Mucosa of rectum (tissue), 2 donors: Measurements from ENCODE around the gene RNF5.

Experiments
- H3K27ac ChIP-seq, 2 donors: one replicate each; pipeline ENCODE4 v1.7.0; 2013; ENCODE audit warnings: inconsistent platforms in 2 of 2, low read depth in 2 of 2, low read length in 2 of 2
- H3K27me3 ChIP-seq, 2 donors: one replicate each; pipeline ENCODE4 v1.7.0; 2013; ENCODE audit warnings: low read length in 2 of 2; ENCODE audit not compliant: control insufficient read depth in 2 of 2, insufficient read depth in 2 of 2
- H3K36me3 ChIP-seq, 2 donors: one replicate each; pipeline ENCODE4 v1.7.0; 2013; ENCODE audit warnings: low read length in 2 of 2; ENCODE audit not compliant: control insufficient read depth in 2 of 2, insufficient read depth in 2 of 2
- H3K4me1 ChIP-seq, 2 donors: one replicate each; pipeline ENCODE4 v1.7.0; 2013; ENCODE audit warnings: low read length in 2 of 2, mild to moderate bottlenecking in 1 of 2; ENCODE audit not compliant: control insufficient read depth in 2 of 2, insufficient read depth in 2 of 2
- H3K4me3 ChIP-seq, 2 donors: one replicate each; pipeline ENCODE4 v1.7.0; 2013; ENCODE audit warnings: low read length in 2 of 2
- H3K9ac ChIP-seq, 2 donors: one replicate each; pipeline ENCODE4 v1.7.0; 2013; ENCODE audit warnings: low read length in 2 of 2, low read depth in 1 of 2, mild to moderate bottlenecking in 1 of 2
- H3K9me3 ChIP-seq, 2 donors: one replicate each; pipeline ENCODE4 v1.7.0; 2013; ENCODE audit warnings: low read length in 2 of 2; ENCODE audit not compliant: control insufficient read depth in 2 of 2
- donor health status: healthy.
- donor health status: Normal muscosa, but diverticular disease.

RNF5 gene

DNA sequence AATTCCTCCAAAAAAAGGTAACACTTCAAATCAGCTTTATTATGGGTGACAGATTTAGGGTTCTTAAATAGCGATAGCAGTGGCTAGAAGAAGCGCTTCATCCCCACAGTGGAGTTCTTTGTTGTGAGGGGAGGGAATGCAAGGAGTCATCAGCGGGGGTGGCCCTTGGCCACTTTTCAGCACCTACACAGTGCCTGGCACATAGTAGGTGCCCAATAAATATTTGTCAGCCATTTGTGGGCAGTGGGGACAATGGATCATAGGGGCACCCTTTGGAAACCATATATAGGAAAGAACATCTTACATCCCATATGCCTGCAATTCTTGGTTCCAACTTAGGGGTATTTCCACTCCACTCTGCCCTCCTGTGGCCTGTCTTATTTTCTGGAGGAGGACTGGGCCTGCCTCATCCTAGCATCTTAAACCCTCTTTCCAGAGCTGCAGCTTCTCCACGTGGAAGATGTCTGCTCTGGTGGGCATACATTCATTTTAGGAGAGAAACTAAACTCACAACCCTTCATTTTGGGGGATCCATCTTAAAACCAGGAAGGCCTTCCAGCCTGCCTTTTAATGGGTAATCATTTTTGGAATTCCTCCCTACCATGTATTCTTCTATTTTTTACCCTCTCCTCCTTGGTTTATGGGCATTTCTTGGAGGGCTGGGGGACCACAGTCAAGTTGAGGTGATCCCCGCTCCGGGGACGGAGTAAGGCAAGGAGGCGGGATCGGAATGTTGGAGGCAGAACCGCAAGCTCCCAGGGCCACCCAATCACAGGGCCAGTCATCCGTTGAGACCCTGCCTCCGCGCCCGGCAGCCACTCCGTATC, 16.8 kb downstream of the RNF5 start:
- Histone ChIP-seq H3K4me3 (peak overlapping the region; percentile 63 to 85), H3K9me3 (no peaks in the 10 kb centered on the region), H3K4me1 (peaks cover 34 to 39% of the 10 kb centered on the region in 2 donors), H3K9ac (peak overlapping the region; percentile 79 to 85), H3K27me3 (no peaks in the 10 kb centered on the region), H3K27ac (peak overlapping the region; percentile 93 to 100), H3K36me3 (no peaks in the 10 kb centered on the region)

GRCh38 chr6:32195652-32195901, 17.4 kb downstream of the RNF5 start:
- Histone ChIP-seq H3K9ac (peak overlapping the region; percentile 85 to 100), H3K4me1 (peaks cover 34% of the 10 kb centered on the region in 2 donors), H3K27me3 (no peaks in the 10 kb centered on the region), H3K9me3 (no peaks in the 10 kb centered on the region), H3K27ac (peak overlapping the region; percentile 100), H3K36me3 (no peaks in the 10 kb centered on the region), H3K4me3 (peak overlapping the region in 1 of 2 donors; percentile 98)

GRCh38 chr6:32195902-32196681, 17.9 kb downstream of the RNF5 start:
- Histone ChIP-seq H3K27me3 (no peaks in the 10 kb centered on the region), H3K4me3 (peak overlapping the region; percentile 98), H3K9me3 (no peaks in the 10 kb centered on the region), H3K9ac (peak overlapping the region; percentile 100), H3K27ac (peak overlapping the region; percentile 100), H3K36me3 (no peaks in the 10 kb centered on the region), H3K4me1 (peaks cover 29 to 30% of the 10 kb centered on the region in 2 donors)

- Histone ChIP-seq H3K36me3 (no peaks in the 10 kb centered on the region), H3K4me3 (peak overlapping the region; percentile 98), H3K9ac (peak overlapping the region; percentile 100), H3K27me3 (no peaks in the 10 kb centered on the region), H3K4me1 (peaks cover 23 to 25% of the 10 kb centered on the region in 2 donors), H3K9me3 (no peaks in the 10 kb centered on the region), H3K27ac (peak overlapping the region; percentile 100)
Observed at GRCh38 chr6:32196682-32197616, 18.7 kb downstream of the RNF5 start.

DNA sequence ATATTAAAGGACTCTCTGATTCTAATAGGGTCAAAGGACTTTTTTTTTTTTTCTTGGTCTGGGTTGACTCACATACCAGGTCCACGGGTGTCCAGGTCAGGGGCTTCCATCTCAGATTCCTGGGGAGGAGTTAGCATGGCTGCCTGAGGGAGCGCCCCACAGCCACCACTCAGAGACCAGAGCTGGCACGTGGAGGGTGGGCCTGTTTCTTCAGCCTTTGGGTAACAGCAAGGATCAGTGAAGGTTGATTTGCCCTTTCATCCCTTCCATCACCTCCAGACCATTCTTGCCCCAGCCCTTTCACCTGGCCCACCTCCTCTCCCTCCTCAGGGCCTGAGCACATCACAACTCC, 20.1 kb downstream of the RNF5 start:
- H3K9ac ChIP-seq, result no peak overlapping the region
- H3K36me3 ChIP-seq, result no peaks in the 10 kb centered on the region
- H3K4me1 ChIP-seq, result peaks cover 14 to 15% of the 10 kb centered on the region in 2 donors
- no peak overlapping the region for H3K4me3 ChIP-seq
- no peaks in the 10 kb centered on the region for H3K27me3 ChIP-seq
- no peaks in the 10 kb centered on the region for H3K9me3 ChIP-seq
- H3K27ac ChIP-seq, result no peak overlapping the region

- Histone ChIP-seq H3K36me3 (no peaks in the 10 kb centered on the region), H3K27me3 (no peaks in the 10 kb centered on the region), H3K27ac (no peak overlapping the region), H3K9me3 (no peaks in the 10 kb centered on the region), H3K9ac (no peak overlapping the region), H3K4me3 (no peak overlapping the region), H3K4me1 (peaks cover 14 to 15% of the 10 kb centered on the region in 2 donors)
Observed at GRCh38 chr6:32198866-32199265, 20.7 kb downstream of the RNF5 start.

DNA sequence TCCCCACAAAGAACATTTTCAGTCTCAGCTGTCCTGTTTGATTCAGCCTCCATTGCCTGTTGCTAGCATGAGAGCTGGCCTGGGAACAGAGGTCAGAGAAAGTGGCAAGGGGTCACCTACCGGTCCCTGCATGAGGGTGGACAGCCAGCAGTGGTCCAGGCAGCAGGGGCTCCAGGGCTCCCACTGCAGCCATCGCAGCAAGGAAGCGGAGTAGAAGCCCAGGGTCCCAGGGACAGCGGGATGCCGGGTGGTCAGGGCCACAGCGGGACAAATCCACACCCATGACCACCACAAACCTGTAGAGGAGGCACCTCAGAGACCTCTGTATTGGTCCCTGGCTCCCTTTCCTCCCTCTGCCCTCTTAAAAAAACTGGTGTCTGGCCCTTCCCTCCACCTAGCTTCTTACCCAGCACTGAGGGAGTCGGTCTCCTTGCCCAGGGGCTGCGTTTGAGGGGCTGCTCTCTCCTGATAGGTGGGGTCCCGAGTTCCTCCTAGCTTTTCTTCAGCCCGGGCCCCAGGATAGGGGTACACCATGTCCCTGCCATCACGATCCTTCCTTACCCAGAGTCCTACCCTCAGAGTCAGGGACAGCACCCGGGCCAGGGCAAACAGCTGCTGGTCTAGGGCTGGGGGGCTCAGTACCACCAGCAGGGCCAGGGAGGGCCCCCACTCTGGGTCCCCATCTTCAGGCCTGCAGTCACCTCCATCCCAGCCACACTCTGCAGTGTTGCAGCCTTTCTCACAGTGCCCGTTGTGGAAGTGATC, 22.7 kb downstream of the RNF5 start:
- Histone ChIP-seq H3K4me3 (no peak overlapping the region), H3K4me1 (peaks cover 7% of the 10 kb centered on the region in 2 donors), H3K27me3 (no peaks in the 10 kb centered on the region), H3K9me3 (no peaks in the 10 kb centered on the region), H3K9ac (no peak overlapping the region), H3K36me3 (no peaks in the 10 kb centered on the region), H3K27ac (no peak overlapping the region)

DNA sequence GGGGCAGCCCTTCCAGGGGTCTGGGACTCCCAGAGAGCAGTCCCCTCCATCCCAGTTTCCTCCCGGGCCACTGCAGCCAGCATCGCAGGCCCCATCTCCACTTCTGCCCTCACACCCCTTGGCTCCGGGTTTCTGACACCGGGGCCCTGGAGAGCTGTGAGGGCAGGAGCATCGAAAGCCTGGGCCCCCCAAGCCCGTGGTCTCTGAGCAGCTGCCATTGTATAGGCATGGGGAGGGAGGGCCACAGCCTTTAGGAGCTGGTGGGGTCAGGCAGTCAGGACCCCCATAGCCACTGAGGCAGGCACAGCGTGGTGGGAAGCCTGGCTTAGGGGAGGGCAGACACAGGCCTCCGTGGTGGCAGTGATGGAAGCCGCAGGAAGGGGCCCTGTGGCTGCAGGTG, 24.0 kb downstream of the RNF5 start:
- Histone ChIP-seq H3K27me3 (no peaks in the 10 kb centered on the region), H3K27ac (no peak overlapping the region), H3K9me3 (no peaks in the 10 kb centered on the region), H3K9ac (no peak overlapping the region), H3K4me1 (no peaks in the 10 kb centered on the region), H3K4me3 (no peak overlapping the region), H3K36me3 (no peaks in the 10 kb centered on the region)

DNA sequence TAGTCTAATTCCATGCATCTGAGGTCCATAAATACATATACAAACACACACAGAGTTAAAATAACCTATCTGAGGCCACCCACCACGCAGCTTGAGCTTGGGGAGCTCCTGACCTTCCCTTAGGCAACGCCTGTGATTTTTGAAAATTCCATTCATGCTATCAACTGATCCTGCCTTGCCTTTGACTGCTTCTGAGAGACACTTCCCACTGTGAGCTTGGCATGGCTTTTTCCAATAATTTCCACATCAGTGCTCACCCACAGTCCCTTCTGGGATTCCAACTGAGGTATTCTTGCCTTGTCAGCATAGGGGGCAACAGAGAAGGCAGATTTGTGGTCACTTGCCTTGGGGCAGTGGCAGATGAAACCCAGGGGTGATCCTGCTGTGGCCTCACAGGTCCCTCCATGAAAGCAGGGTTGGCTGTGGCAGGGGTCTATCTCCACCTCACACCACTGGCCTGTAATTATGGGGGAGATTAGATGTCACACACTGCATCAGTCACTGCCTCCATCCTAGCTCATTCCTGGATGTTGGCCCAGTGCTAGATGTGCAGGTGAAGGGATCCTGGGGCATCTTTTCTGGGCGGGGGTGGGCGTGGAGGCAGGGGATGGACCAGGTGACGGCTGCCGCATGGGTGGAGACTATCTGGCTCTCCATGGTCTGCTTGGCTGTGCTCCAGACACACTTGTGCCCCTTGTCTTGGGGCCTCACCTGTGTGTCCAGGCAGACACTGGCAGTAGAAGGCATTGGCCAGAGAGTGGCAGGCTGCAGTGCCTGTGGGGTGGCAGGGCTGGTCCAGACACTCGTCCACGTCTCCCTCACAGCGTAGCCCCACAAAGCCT, 25.4 kb downstream of the RNF5 start:
- Histone ChIP-seq H3K4me3 (no peak overlapping the region), H3K36me3 (no peaks in the 10 kb centered on the region), H3K4me1 (no peaks in the 10 kb centered on the region), H3K9ac (no peak overlapping the region), H3K27me3 (no peaks in the 10 kb centered on the region), H3K27ac (no peak overlapping the region), H3K9me3 (no peaks in the 10 kb centered on the region)
